ENCODE measurements around the gene HYAL2.
"Not testable (repeated sequence)": the region's sequence is repeated elsewhere in the genome, so short reads cannot be mapped to it uniquely, and the experiment has no call there.

The HYAL2 gene

DNA sequence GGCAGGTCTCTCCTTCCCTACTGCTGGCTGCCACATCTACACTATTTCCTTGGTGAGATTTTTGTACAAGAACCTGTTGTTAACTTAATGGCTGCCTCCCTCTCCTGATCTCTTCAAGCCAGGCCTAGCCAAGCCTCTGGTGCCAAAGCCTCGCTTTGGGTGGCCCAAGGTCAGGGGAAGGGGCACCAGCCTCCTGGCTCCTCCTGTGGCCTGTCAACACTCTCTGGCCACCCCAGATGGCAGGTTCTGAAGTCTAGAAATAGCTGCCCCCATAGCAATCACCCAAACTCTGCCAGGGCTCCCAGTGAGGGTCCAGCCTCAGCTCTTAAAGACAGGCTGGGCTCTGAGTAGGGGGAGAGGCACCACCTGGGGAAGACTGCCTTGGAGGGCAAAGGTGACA is 35.3 kb downstream of the HYAL2 start:
- DNase-seq, result no peak

DNA sequence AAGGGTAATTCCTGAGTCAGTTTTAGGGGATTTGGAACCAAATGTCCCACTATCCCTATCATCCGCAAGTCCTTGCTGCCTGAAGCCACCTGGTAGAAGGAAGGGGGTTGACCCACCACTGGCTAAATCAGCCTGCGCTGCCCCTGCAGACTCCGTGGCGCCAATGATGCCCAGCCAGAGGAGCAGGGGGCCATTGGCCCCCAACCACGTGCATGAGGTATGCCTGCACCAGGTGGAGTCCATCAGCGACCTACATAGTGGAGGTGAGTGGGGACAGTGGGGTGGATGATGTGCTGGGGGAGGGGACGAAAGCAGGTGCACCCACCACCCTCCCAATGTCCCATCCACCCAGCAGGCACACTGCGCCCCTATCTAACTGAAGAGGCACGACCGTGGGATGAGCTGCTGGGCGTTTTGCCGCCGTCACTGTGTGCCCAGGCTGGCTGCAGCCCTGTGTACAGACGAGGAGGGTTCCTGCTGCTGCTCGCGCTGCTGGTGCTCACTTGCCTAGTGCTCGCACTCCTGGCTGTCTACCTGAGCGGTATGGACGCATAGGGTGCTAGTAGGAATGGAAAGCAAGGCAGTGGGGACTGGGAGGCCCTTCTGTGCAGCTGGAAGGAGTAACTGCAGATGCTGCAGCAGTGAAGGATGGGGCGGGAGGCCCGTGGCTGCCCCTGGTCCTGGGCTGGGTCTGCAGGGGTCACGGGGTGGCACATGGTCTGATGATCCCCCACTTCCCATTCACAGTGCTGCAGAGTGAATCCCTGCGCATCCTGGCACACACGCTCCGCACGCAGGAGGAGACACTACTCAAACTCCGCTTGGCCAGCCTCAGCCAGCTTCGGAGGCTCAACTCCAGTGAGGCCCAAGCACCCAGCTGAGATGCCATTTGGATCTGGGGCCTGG is 36.0 kb downstream of the HYAL2 start:
- DNase-seq, result no peak

DNA sequence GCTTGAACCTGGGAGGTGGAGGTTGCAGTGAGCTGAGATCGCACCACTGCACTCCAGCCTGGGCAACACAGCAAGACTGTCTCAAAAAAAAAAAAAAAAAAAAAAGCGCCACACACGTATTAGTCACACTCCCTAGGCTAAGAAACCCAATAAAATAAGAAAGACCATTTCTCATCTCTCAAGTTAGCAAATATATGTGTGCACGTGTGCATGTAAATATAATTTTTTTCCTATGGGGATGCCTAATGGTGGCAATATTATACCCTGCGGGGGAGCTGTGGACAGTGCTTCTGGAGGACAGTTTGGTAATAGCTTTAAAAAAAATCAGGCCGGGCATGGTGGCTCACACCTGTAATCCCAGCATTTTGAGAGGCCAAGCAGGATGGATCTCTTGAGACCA is 38.4 kb downstream of the HYAL2 start:
- DNase-seq, result not testable (repeated sequence)

DNA sequence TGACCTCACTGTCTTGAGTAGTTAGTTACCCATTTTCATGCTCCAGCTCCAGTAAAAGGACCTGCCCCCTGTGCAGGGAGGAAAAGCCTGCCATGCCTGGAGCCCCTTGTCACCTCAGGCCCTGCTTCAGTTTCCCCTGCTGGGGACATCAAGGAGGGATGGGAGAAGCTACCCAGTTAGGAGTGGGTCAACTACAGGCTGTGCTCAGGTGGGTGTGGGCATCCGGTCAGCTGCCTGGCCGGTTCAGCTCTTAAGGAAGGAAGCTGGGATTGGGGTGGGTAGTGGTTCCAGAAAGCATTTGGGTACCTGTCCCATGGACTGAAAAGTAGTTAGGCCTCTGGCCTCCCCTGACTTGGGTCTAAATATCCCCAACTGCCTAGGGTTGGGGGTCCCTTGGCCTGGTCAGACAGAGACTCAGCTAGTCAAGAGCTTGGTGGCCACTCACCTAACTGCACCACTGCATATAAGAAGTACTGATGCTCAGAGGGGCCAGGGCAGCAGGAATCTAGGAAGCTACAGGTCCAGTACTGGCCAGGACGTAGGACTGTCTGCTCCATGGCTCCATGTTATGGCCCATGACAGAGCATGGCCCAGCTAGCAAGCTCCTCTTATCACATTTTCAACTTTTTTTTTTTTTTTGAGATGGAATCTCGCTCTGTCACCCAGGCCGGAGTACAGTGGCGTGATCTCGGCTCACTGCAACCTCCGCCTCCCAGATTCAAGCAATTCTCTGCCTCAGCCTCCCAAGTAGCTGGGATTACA is 43.1 kb downstream of the HYAL2 start:
- DNase-seq, result no peak

- DNase-seq, result no peak
Observed at GRCh38 chr3:50278880-50279224, 43.7 kb downstream of the HYAL2 start, which contains the start of gene LSMEM2. TSS of gene LSMEM2 (plus strand) at chr3:50279087. CDS start at chr3:50279114, 27 bp downstream.

DNA sequence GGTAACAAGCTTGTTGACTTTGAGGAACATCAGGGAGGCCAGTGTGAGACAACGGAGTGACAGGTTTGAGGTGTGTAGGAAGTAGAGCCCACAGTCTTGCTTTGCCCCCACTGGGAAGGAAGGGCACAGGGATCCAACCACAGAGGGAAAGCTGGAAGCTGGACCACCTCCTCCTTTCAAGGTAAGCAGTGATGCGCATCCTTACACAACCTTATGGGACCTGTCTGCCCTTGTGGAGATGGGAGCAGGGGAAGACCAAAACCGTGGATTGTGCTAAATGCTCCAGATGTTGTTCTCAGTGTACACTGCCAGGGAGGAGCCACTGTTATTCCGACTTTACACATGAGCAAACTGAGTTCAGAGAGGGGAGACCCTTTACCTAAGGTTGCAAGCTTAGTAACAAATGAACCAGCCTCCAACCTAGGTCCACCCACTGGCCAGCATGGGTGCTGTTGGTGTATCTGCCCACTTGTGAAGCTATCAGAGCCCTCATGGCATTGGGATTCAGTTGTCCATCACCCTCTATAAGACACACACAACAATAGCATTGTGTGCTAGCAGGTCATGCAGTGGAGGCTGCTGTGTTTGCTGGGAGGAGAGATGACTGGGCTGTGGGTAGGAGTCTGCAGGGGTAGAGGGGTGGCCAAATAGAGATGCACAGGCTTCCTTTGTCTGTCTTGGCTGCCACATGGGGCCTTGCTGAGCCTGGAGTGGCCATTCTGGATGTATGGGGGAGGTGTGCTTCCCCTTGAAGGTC is 44.2 kb downstream of the HYAL2 start:
- no peak for DNase-seq

GRCh38 chr3:50276762-50277101 is 45.8 kb downstream of the HYAL2 start:
- no peak for DNase-seq

- DNase-seq, result peak; percentile 35 to 50
Observed at GRCh38 chr3:50275996-50276761, 46.4 kb downstream of the HYAL2 start.

DNA sequence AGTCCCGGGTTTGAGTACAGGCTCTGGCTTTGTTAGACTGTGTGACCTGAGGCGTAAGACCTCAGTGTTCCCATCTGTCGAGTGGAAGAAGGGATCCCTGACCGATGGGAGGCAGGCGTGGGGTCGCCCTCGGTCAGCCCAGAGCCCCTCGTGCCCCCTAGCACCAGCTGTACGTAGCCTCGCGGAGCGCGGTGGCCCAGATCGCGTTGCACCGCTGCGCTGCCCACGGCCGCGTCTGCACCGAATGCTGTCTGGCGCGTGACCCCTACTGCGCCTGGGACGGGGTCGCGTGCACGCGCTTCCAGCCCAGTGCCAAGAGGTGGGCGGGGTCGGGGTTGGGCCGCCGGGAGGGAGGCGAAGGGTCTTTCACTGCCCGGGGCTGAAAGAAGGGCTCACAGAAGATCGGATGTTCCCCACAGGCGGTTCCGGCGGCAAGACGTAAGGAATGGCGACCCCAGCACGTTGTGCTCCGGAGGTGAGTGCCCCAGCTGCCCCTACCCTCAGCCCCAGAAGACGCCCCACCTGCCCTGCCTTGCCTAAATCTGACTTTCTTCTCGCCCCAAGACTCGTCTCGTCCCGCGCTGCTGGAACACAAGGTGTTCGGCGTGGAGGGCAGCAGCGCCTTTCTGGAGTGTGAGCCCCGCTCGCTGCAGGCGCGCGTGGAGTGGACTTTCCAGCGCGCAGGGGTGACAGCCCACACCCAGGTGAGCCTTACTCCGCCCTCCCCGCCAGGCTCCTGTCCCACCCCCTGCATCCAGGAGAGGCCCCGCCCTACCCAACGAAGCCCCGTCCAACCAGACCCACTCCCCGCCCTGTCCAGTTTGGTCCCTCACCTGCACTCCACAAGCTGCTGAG is 47.2 kb downstream of the HYAL2 start:
- no peak for DNase-seq

DNA sequence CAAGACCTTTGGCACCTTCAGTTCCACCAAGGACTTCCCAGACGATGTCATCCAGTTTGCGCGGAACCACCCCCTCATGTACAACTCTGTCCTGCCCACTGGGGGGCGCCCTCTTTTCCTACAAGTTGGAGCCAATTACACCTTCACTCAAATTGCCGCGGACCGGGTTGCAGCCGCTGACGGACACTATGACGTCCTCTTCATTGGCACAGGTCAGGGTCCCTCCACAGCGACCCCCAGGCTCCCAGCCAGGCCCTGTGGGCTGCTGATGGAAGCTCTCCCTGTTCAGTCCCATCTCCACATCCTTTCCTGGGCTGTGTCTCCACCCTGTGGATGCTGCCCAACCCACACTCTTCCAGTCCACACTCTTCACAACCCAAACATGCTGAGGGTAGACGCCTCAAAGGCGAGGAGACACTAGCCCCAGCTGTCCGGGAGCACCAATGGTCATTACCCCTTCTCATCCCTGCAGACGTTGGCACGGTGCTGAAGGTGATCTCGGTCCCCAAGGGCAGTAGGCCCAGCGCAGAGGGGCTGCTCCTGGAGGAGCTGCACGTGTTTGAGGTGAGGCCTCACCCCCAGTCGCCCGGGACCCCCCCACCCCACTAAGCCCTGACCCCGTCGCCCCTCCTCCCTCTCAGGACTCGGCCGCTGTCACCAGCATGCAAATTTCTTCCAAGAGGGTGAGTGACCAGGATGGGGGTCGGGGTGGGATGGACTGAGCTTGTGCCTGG is 48.0 kb downstream of the HYAL2 start:
- DNase-seq, result peak; percentile 81 to 84

DNA sequence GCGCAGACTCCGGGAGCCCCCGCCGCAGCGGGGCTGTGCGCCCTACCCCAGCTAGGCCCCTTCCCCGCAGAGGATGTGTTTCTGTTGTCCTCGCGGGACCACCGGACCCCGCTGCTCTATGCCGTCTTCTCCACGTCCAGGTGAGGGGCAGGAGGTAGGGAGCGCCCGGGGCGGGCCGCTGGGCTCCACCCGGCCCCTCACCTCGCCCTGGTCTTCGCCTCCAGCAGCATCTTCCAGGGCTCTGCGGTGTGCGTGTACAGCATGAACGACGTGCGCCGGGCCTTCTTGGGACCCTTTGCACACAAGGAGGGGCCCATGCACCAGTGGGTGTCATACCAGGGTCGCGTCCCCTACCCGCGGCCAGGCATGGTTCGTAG is 48.9 kb downstream of the HYAL2 start:
- no peak for DNase-seq

- DNase-seq, result peak; percentile 94 to 95
Observed at GRCh38 chr3:50272911-50273688, 49.4 kb downstream of the HYAL2 start.

GRCh38 chr3:50272538-50272910 is 50.0 kb downstream of the HYAL2 start:
- DNase-seq, result not testable (repeated sequence)

- DNase-seq, result no peak
Observed at GRCh38 chr3:50271314-50271936, 51.1 kb downstream of the HYAL2 start.

DNA sequence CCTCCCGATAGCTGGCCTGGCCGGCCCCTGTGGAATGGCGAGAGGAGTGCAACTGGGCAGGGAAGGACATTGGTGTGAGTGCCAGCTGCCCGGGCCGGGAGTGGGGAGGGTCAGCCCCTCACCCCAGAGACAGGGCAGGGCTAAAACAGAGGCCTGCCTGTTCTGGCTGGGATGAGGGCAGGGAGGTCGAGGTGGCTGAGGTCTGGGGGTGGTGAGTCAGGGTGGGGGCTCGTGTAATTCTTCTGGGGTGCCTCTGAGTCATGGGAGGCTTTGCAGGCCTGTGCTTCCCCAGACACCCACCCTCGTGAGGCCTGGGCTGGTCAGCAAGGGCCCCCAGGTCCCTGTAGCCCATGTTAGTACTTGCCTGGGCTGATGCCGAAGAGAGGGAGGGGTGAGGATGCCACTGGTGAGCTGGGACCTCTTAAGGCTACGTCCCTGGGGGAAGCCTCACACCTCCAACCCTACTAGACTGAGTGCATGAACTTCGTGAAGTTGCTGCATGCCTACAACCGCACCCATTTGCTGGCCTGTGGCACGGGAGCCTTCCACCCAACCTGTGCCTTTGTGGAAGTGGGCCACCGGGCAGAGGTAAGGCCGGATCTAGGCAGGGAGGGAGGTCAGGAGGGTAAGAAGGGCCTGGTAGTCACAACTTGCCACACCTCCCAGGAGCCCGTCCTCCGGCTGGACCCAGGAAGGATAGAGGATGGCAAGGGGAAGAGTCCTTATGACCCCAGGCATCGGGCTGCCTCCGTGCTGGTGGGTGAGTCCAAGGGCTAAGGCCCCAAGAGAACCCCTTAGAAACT is 51.9 kb downstream of the HYAL2 start:
- DNase-seq, result no peak

- no peak for DNase-seq
Observed at GRCh38 chr3:50269977-50270413, 52.5 kb downstream of the HYAL2 start.

DNA sequence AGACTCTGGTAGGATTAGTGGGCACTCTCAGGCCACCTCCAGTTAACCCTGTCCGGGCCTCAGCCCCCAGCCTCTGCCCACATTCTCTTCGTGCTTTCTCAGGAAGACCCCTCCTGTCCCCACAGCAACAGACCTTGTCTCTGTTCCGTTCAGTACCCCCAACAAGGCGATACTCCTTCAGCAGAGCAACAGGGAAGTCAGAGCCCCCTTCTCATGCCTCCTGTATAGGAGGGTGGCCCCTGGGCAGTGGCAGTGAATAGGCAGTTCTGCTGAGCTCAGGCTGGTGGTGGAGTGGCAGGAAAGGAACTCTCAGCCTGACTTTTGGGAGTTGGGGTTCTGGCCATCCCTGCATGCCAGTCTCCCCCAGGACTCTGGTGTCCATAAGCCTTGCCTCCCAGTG is 53.1 kb downstream of the HYAL2 start:
- no peak for DNase-seq

DNA sequence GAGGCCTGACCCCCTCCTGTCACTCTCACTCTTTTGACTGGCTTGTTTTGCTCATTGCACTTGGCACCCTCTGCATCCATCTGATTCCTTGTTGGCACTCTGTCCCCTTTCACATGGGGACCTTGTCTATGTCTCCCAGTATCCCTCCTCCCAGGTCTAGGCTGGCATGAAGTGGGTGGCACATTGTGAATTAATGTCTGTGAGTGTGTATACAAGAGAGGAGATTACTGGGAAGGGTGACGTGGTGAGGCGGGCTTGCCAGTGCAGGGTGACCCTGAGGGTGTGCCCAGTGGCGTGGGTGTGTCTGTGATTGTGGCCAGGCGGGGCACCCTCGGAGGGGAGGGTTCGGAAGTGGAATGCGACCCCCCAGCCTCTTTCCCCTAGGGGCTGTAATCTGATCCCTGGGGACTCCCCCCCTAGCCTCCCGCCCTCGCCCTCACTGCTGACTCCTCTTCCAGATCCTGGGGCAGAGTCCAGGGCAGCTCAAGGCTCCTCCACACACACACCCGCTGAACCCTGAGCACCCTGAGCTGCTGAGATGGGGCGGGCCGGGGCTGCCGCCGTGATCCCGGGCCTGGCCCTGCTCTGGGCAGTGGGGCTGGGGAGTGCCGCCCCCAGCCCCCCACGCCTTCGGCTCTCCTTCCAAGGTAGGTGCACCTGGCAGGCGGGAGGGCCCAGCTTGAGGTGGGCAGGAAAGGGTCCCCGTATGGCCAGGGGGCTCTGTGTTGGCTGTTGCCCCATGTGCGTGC is 53.7 kb downstream of the HYAL2 start, which contains the start of gene SEMA3B:
Gene SEMA3B (plus strand): TSS at position 445 of the 749 bp plus-strand sequence. CDS start 94 bp downstream, at position 539.
- DNase-seq, result no peak
